Gastroesophageal sphincter (tissue), 3 donors: Measurements from ENCODE around the gene MTHFS.
"Not testable (repeated sequence)": the region's sequence is repeated elsewhere in the genome, so short reads cannot be mapped to it uniquely, and the experiment has no call there.

Source experiments
- EP300 ChIP-seq: sonication (generic); formaldehyde crosslinking; IDR thresholded peaks from one replicate; pipeline ENCODE4 v1.6.1; 2017; ENCODE audit warnings: antibody characterized with exemption, mild to moderate bottlenecking
- POLR2A ChIP-seq, 2 donors: fragments of 450-650 bp; IDR thresholded peaks; one replicate each; pipeline ENCODE4 v1.6.1; 2017; ENCODE audit warnings: antibody characterized with exemption in 2 of 2, mild to moderate bottlenecking in 2 of 2, moderate library complexity in 1 of 2
- POLR2AphosphoS5 ChIP-seq: sonication (generic); formaldehyde crosslinking; IDR thresholded peaks from one replicate; pipeline ENCODE4 v1.6.1; 2017; ENCODE audit warnings: antibody characterized with exemption
- TF ChIP-seq, protein P1 (sequence below), 4 experiments: fragments of 200-600 bp in 2 of 4; fragments of 450-650 bp in 2 of 4; sonication (generic) in 1 of 4; IDR thresholded peaks; one replicate each; pipeline ENCODE4 v1.5.1; 2017 to 2019; ENCODE audit warnings: antibody characterized with exemption in 4 of 4, mild to moderate bottlenecking in 2 of 4, moderate library complexity in 2 of 4

- TF ChIP-seq, protein P1, sequence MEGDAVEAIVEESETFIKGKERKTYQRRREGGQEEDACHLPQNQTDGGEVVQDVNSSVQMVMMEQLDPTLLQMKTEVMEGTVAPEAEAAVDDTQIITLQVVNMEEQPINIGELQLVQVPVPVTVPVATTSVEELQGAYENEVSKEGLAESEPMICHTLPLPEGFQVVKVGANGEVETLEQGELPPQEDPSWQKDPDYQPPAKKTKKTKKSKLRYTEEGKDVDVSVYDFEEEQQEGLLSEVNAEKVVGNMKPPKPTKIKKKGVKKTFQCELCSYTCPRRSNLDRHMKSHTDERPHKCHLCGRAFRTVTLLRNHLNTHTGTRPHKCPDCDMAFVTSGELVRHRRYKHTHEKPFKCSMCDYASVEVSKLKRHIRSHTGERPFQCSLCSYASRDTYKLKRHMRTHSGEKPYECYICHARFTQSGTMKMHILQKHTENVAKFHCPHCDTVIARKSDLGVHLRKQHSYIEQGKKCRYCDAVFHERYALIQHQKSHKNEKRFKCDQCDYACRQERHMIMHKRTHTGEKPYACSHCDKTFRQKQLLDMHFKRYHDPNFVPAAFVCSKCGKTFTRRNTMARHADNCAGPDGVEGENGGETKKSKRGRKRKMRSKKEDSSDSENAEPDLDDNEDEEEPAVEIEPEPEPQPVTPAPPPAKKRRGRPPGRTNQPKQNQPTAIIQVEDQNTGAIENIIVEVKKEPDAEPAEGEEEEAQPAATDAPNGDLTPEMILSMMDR (IDR thresholded peaks at IDR 0.05) = not testable (repeated sequence)
- not testable (repeated sequence) for TF ChIP-seq POLR2AphosphoS5; EP300; POLR2A (IDR thresholded peaks at IDR 0.05)
Measured at GRCh38 chr15:79935556-79936201, 38.9 kb upstream of the MTHFS start.
